GM21526 (cell line): ENCODE results near the gene LRRC4C.

Experiments
- ATAC-seq: cut with Tn5 transposase; IDR thresholded peaks from one replicate; pipeline ENCODE4 v1.9.1; 2021; ENCODE audit warnings: moderate library complexity; ENCODE audit not compliant: unreplicated experiment, low FRiP score

The LRRC4C gene

DNA sequence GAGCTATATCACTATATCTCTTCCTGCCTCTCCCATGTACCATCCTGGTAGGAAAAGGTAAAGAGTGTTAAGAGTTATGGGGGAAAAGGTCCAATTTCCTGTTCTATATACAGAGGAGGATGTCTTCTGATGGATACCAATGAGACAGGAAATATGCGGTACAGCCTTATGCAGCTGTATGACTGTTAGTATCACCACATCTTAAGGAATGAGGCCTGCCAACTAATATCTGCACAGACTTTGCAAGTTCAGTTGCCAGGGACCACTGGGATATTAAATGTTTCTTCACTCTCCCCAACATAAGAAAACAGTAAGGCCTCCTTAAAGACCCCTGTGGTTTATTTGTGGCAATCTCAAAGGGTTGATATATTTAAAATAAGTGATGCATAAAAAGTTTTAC lies 1182.5 kb downstream of the LRRC4C start:
- ATAC-seq, result no peak

DNA sequence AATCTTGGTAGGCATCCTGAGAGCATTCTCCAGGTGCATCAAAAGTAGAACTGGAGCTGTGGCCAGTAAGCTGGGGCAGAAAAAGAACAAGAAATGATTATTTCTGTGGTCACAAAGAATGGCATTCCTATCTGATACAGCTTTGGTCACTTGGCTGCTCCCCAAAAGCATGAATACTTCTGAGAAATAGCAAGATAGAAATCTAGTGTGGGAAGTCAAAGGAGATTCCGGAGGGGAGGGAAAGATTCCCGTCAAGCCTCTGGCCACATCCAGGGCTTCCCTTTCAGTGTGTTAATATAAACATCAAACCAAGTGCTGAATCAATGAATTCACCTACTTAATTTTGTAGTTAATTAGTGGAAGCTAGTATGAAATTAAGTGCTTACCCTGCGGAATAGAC lies 1185.4 kb downstream of the LRRC4C start:
- no peak for ATAC-seq

DNA sequence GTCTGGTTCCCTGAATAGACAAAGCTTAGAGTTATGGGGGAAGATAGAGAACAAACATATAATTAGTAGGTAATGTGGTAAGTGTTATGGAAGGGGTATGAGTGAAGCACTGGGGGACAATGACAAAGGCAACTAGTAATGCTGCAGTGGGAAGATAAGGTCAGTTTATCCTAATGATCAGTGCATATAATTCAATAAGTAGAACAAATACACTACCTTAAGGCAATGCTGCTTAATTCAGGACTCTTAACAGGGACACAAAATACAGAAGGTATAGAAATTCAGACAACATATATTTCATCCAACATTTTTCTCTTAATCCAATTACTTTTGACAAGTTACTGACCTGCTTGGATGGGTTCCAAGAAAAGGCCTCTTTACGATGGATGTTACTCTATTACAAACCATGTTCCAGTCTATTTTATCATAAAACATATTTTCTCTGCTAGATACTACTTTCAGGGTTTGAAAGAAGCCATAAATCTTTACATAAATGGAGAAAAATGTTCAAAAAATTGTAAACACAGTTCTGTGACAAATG lies 1186.2 kb downstream of the LRRC4C start:
- ATAC-seq, result no peak

DNA sequence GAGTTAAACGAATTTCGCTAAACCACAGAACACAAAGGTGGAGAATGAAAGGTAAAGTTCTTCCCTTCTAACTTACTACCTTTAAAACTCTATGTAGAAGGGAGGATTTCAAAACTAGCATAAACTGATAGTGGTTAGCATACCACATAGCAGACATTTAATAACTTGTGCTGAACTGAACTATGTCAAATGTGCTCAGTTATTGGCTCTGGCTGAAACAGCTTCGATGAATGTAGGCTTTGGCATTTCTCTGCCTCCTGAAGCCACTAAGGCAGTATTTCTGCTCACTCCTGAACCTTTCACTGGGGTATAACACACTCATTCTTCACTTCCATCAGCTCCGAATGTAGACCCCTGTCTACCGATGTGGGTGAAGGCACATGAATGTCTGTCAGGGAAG lies 1188.1 kb downstream of the LRRC4C start:
- ATAC-seq, result no peak

DNA sequence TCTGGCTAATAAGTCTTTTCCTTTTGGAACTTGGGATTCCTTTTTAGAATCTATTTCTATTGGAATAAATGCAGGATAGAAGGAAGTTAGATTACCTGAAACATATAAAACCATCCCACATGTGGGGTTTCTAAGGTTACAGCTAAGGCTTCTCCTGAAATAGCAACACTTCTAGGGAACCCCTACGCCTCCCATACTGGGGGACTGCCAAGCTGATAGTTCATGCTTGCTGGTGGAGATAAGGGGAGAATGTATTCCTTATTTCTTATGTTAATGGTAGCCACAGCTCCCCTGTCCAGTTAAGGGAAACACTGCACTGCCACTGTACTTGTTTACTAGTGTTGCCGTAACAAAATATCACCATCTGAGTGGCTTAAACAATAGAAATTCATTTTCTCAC lies 1189.6 kb downstream of the LRRC4C start:
- ATAC-seq, result no peak

DNA sequence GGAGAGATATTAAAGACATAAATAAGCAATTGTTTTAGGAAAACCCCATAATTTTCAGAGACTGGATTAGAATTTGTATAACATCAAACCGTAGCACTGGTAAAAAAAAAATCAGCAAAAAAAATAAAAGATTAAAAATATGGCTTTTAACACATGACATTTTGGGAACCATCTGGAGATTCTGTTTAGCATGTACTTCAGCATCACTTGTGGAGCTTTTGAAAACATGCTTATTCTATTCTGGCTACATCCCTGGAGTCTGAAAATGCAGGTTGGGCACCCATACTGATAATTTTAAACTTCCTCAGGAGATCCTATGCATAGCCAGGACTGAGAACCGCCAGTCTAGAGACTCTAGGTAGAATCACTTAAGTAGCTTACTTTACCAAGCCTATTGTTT lies 1190.9 kb downstream of the LRRC4C start:
- no peak for ATAC-seq

DNA sequence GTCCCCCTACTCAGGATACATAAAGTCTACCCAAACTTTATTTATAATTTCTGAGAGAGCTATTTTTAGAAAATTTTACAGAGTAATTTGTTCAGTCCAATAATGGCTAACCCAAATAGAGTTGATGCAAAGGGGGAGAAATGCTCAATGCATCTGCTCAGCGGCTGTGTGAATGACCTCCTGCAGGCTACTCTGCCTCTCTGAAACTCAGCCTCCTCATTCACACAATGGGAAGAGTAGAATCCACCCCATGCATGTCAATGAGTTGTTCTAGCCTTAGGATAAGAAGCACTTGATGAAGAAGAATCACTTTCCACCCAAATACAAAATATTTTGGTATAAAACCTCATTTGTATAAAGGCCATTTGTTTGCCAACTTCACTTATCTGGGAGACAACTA lies 1204.0 kb downstream of the LRRC4C start:
- ATAC-seq, result no peak

DNA sequence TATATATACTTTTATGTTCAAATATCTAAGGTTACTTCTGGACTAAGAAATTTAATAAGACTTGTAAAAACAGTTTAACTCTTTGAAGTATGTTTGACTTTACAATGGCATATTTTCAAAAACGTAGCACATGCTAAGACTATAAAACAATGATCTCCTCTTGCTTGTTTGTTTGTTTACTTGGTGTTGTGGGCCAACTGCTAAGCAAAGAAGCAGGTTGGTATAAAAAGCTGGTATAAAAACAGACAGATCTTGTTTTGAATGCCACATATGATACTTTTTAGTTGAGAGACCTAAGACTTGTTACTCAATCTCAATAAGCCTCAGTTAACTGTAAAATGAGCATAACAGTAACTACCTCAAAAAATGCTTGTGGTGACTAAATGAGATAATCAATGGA lies 1206.3 kb downstream of the LRRC4C start:
- ATAC-seq, result no peak

DNA sequence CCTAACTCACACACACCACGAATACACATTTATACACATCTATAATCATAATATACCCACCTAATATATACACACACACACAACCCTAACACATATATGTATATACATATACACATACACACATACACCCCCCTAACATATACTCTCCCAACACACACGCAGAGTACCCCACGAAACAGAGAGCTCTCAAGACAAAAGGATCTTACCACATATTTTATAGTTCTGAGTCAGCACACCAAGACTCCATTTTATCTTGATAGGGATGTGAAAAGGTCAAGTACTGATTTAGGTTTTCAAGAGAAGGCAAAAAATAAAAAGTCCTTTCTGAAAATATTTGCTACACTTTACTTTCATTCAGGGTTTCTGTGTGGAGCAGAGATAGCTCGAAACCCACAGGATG lies 1207.2 kb downstream of the LRRC4C start:
- no peak for ATAC-seq

DNA sequence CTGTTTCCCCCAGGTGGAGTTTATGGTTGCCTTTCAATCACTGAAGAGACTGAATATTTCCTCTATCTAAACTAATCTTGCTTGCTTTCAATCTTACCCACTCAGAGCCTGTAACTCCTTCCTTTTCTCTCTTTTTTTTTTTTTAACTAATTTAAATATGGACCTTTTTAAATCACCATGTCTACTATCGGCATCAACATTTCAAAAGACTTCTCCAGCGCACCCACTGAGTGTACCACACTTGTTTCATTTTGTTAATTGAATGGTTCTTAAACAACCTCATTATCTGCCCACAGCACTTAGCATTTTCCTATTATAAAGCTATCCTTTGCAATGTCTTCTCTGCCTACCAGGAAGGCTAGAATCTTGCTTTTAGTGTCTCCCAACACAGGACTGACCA lies 1212.5 kb downstream of the LRRC4C start:
- no peak for ATAC-seq

DNA sequence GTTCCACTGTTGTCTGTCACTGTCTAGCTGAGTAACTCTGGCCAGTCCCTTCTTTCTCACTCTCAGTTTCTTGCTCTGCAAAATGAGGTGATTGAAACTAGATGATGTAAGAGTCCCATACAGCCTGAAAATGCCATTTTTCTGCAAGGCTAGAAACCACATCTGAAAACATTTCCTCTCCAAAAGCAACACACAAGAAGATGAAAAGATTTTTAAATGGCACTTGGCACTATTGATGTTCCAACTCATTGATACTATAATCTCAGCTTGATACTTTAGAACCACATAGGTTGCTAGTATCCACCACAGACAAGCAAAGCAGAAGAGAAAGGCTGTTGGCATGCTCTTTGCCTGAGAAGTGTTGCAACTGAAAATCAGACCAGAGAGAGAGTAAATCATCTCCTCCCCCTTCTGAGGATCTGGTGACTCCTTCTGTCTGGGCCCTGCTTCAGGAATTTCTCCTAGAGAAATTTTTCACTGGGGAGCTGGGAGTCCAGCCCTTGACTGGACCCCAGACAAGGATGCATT lies 1217.9 kb downstream of the LRRC4C start:
- ATAC-seq, result peak; percentile 96

DNA sequence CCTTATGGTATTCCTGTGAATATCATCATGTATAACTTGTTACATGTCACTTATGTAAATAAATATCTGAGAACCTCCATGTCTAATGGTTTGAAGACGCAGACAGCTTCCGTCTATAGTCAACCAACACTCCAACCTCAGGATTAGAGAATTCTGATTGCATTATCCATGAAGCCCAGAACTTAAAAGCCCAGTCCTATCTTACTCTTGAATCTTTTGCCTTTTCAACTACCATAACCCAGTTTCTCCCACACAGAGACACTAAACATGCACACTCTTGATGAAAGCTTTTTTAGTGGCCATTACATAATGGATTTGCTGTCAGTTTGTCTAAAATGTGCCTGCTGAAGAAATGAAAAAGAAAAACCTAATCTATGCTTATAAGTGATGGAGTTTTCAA lies 1219.2 kb downstream of the LRRC4C start:
- no peak for ATAC-seq

DNA sequence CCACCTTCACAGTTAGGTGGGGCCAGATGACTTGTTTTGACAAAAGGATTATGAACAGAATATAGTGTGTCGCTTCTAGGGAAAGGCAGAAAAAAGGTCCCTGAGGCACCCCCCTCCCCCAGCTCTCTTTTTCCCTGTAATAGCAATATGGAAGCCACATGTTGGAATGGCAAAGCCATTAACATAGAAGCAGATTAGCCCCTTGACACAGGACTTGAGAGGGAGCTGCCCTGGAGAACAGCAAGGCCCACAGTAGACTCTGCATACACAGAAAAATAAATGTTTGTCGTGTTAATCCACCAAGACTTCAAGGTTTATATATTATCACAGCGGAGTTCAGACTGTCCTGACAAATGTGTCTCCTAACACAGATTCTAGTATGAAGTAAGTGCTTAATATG lies 1222.9 kb downstream of the LRRC4C start:
- no peak for ATAC-seq

DNA sequence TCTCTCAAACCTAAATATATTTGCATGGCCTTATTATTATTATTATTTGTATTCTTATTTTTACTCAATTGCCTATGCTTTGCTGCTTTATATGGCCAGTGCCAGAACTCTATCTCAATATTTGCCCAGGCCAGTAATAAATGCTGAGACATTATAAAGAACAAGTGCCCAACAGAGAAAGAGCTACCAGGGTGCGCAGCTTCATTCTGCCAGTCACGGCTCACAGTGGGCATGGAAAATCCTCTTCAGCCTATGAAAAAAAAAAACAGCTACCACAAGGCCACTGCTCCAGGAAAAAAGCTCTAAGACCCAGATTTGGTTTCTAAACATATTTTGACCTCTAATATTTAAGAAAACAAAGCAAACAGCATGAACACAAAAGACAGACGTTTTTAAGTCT lies 1223.6 kb downstream of the LRRC4C start:
- ATAC-seq, result no peak

DNA sequence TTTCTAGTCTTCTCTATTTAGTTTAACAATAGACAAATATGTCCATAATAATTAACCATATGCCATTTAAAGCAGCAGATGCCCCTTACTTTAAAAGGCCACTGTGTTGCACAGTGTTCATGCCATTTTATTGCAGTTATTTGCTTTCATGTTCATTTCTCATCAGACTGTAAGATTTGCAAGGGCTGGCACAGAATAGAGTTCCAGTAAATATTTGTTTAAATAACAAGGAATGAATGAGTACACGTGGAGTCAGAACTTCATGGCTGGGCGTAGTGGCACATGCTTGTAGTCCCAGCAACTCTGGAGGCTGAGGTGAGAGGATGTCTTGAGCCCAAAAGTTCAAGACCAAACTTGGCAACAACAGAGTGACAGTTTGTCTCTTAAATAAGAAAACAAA lies 1228.6 kb downstream of the LRRC4C start:
- no peak for ATAC-seq

DNA sequence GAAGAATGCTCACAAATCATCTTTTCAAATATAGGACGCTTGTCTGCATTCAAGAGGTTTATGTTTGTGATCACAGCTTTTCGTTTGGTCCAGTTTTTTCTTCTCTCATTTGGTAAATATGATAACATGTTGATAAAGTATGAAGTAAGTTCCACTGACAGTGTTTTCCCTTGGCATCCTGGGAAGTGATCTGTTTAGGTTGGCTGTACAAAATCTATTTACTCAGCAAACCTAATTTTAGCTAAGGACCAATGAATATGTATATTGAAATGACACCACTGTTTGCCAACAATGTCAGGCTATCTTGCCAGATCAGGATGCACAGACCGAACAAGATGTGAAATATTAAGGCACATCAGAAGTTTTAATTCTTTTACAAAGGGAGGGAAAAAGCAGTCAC lies 1230.8 kb downstream of the LRRC4C start:
- no peak for ATAC-seq

DNA sequence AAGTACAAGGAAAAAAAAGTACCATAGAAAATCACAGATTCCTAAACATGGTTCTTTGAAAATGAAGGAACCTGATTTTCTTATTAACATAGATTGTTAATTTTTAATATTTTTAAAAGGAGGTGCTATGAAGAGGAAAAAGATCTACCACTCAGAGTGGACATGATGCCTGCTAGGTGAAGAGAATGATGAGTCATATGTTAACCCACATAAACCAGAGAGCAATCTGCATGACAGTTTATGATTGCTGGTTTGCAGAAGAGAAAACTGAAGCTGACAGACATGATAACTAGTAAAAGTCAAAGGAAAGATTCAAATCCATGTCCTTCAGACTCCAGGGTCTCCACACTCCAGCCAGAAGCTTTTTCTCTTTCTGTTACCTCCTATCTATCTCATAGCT lies 1231.7 kb downstream of the LRRC4C start:
- no peak for ATAC-seq

DNA sequence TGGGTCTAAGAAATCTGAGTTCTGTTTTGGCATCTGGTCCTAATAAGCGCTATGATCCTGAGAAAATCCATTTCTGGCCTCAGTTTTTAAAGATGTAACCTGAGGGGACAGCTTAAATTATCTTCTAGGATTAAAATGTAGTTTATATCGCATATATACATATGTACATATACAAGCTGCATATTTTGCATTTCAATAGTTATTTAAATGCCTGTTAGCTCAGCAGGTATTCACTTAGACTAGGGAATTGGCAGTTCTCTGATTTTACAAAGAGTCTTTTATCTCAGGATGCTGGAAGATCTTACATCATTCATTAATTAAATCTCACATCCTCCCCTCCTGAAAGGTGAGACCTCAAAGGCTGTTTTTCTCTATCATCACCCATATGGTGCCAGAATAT lies 1232.8 kb downstream of the LRRC4C start:
- no peak for ATAC-seq

DNA sequence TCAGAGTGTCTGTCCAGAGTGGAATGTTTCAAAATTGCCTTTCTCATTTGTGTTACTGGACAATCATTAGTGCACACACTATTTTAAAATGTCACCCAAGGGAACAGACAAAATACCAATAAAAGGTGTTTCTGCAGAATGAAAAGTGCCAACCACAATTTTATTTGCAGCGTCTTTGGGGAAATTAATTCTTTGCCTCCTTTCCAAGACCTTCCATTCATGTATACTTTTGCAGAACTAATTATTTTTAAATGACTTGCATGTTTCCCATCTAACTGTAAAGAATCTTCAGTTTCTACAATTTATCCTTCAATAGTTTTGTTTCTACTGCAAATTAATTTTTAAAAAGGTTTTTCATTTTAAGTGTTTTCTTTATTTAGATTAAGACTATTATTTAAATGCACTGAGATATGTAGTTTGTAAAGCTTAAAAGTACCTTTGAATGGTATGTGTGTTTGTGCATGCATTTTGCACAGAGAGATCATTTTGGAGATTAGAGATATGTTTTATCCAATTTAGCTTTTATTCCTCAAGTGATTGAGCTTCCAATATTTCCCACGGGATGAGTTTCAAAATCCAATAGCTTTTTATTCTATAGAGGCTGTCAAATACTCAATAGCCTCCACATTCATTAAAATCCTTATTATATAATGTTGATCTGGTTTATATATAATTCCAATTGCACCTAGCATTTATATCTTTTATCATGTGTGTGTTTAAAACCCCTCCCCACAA lies 1235.7 kb downstream of the LRRC4C start:
- no peak for ATAC-seq

DNA sequence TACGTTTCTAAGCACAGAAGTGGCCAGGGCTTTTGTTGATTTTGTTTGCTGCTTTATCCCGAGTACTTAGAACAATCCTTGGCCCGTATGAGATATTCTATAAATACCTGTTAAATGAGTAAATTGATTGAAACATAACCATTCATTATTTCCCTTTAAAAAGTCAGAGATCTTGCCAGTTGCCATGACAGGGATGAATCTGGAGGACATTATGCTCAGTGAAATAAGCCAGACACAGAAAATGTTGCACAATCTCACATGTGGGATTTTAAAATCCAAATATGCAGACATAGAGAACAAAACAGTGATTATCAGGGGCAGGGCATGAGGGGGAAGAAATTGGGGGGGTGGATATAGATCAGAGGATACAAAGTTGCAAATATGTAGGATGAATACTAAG lies 1240.1 kb downstream of the LRRC4C start:
- ATAC-seq, result no peak

DNA sequence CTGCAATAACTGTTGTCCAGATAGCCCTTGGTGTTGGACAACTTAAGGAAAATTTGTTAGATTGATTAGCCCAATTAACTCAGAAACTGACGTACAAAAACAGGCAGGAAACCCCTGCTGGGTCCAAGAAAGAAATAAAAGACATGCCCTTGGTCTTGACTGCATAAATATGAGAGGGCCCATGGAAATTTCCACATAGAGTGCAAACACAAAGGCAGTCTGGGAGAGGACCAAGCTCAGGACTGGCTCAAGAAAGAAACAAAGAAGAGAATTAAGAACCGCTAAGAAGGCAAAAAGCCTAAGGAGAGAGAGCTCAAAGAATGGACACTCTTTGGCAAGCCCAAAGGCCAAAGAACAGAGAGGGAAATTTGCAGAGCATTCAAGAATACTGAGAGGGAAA lies 1243.9 kb downstream of the LRRC4C start:
- ATAC-seq, result no peak

DNA sequence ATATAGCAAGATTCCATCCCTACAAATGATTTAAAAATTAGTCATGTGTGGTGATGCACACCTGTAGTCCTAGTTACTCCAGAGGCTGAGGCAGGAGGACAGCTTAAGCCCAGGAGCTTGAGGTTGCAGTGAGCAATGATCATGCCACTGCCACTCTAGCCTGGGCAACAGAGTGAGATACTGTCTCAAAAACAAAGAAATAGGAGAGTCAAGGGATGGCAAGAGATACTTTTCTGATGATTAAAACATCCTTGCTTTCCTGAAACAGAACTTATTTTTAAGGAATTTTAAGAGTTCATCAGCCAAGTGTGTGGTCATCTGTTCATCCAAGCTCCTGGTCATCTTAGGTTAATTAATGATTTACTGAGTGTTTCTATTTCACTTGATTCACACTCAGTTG lies 1252.0 kb downstream of the LRRC4C start:
- no peak for ATAC-seq

DNA sequence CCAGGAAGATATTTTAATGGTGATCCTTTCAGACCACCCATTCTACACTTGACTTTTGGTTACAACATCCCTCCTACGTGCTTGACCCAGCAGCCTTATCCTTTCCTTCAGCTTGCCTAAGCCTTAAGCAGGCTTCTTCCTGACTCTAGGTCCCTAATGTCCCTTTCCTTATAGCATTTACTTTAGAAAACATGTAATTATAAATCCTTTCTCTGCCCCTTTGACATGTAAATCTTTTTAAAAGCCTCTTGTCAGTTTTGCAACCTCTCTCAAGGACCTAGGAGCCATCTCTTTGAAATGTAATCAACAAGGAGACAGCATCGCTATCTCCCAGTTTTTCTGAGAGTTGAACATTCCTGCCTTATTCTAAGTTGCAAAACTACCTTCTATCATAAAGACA lies 1255.2 kb downstream of the LRRC4C start:
- ATAC-seq, result no peak
